GM18502 (cell line): Measurements from ENCODE around the gene BANF1.
A peak's percentile ranks its signal among the peaks of the same experiment; 100 is the strongest.

ENCODE experiments used
- ATAC-seq: cut with Tn5 transposase; IDR thresholded peaks from one replicate; pipeline ENCODE4 v1.9.1; 2021; ENCODE audit warnings: mild to moderate bottlenecking; ENCODE audit not compliant: unreplicated experiment, poor library complexity

The BANF1 gene

DNA sequence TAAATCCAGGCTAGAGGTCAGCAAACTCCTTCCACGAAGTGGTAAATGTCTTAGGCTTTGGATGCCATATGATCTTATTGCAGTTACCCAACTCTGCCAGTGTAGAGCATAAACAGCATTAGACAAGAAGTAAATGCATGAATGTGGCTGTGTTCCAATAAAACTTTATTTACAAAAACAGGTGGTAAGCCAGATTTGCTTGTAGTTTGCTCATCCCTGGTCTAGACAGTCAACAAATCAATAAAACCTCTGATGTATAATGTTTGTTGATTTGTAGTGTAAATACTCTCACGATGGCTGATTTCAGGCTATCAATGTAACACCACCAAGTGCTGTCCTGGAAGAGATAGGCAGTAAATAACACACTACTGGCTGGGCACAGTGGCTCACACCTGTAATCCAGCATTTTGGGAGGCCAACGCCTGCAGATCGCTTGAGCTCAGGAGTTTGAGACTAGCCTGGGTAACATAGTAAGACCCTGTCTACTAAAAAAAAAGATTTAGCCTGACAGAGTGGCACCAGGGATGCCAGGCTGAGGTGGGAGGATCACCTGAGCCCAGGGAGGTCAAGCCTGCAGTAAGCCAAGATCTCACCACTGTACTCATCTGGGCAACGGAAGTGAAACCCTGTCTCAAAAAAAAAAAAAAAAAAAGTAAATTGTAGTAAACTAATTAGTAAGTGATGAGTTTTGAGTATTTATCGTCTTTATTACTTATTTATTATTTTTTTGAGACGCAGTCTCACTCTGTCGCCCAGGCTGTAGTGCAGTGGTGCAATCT lies 30.8 kb downstream of the BANF1 start:
- no peak for ATAC-seq

DNA sequence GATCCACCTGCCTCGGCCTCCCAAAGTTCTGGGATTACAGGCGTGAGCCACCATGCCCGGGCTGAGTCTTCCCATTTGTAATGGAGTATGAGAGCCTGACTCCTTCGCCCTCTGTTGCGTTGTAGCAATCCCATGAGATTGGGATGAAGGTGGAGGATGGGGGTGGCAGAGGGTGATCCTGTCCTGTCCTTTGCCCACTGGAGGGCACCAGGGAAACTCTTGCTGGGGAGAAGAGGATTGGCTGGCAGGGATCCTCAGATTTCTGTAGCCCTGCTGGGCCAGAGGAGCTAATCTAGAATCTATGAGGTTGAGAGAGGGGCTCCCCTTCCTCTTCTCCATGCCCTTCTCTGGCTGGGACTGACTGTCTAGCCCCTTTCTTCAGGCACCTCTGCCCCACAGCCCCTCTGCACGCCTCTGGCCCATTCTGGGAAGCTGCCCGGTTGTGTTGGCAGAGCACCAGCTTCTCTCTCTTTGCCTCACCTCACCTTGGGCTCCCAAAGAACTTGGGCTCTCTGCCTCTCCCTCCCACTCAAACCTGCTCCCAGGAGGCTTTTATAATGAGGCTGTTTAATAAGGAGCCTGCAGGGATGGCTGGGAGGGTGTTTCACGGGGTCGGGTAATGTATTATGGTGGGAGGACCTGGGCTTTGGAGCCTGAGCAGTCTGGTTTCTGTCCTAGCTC lies 33.5 kb downstream of the BANF1 start:
- no peak for ATAC-seq

DNA sequence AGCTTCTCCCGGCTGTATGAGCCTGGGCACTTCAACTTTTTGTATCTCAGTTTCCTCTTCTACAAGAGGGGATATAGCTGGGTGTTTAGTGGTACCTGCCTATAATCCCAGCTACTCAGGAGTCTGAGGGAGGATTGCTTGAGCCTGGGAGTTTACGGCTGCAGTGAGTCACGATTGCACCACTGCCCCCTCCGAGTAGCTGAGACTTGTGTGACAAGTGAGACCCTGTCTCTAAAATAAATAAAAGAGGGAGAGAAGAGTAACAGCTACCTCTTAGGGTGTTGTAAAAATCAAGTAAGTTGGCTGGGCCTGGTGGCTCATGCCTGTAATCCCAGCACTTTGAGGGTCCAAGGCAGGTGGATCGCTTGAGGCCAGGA lies 34.0 kb downstream of the BANF1 start:
- no peak for ATAC-seq

DNA sequence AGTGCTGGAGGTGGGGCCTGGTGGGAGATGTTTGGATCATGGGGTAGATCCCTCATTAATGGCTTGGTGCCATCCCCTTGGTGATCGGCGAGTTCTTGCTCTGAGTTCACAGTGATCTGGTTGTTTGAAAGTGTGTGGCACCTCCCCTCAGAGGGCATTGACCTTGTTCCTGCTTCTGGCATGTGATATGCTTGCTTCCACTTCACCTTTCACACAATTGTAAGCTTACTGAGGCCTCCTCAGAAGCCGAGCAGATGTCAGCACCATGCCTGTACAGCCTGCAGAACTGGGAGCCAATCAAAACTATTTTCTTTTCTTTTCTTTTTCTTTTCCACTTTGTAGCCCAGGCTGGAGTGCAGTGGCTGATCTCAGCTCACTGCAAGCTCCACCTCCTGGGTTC lies 35.0 kb downstream of the BANF1 start:
- no peak for ATAC-seq

DNA sequence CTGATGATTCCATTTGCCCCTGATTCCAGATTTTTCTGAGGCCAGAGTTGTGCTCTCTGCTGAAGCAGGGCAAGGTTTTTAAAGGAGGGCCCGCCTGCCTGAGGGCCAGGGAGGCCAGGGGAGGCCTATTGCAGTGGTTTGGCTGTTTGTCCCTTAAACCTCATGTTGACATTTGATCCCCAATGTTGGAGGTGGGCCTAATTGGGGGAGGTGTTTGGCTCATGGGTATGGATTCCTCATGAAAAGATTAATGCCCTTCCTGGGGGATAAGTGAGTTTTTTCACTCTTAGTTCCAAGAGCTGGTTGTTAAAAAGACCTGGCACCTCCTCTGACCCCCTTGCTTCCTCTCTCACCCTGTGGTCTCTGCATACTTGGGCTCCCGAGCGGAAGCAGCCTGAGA lies 37.5 kb downstream of the BANF1 start:
- no peak for ATAC-seq

DNA sequence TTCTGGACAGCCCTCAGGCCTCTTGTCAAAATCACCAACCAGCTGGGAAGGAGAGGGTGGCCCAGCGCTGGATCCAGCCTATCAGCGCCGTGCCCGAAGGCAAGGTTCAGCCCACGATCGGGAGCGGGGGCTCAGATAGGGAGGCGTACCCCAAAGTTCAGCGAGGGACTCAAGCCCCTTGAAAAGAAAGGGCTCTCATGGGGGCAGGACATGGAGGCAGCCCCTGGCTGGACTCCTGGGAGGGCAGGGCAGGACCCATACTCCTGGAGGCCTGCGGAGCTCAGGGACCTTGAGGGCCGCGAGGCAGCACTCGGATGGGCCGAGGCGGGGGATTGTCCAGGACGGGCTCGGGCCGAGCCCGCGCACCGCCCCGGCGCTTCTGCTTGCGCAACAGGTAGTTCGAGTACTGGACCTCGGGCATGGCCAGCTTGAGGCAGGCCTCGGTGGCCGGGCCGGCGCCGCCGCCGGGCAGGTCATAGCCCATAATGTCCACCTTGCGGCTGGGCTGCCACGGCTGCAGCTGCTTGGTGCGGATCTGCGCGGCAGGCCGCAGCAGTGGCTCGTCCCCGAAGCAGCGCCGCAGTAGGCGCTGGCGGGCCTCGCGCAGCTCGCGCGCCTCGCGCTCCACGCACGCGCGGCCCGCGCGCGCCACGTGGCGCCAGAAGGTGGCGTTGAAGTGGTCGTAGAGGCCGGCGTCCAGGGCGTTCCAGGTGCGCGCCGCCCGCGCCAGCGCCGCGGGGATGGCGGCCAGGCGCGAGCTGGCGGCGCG lies 40.1 kb downstream of the BANF1 start:
- ATAC-seq, result no peak

DNA sequence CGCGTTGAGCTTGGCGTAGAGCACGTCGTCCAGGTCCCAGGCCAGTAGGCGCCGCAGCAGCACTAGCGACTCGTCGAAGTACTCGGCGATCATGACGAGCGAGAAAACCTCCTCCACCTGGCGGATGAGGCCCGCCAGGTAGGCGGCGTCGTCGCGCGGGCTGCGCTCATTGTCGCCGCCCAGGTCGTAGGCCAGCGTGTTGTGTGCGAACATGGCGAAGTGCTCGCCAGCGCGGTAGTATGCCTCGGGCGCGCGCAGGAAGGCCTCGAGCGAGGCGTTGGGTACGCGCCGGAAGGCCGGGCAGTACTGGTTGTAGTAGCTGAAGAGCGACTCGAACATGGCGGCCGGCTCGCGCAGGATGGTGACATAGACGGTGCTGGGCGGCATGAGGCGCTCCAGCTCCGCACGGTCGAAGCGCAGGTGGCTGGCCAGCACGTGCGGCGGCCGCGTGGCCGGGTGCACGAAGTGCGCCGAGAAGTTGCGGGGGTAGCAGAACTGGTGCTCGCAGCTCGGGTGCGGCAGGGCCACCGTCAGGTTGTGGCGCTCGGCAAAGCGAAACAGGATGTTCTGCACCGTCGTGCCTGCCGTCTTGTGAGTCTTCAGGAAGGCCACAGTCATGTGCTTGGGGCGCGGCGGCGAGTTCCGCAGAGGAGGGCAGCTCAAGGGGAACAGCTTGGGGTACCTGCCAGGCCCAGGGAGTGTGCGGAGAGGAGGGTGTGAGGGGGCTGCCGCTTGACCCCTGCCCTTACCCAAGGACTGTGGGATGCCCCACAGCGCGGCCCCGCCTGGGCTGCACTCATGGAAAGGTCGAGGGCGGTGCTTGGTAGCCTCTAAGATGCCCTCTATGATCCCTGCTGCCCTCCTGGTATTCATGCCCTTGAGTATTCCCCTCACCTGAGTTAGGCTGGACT lies 40.9 kb downstream of the BANF1 start:
- ATAC-seq, result no peak

DNA sequence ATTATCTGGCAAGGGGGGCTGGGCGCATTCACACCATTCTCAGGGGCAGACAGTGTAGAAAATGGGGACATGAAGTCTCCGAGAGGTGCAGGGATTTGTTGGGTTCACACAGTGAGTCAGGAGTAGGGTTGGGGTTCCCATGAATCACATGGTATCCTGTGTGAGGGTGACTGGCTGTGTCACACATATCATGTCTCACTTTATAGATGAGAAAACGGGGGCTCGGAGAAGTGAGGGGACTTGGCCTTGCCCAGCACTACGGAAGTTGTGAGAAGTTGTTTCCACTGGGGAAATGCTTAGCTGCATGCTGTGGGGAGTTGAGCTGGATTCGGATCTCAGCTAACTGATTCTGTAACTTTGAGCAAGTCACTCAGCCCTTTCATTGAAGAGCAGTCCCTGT lies 42.5 kb downstream of the BANF1 start:
- no peak for ATAC-seq

DNA sequence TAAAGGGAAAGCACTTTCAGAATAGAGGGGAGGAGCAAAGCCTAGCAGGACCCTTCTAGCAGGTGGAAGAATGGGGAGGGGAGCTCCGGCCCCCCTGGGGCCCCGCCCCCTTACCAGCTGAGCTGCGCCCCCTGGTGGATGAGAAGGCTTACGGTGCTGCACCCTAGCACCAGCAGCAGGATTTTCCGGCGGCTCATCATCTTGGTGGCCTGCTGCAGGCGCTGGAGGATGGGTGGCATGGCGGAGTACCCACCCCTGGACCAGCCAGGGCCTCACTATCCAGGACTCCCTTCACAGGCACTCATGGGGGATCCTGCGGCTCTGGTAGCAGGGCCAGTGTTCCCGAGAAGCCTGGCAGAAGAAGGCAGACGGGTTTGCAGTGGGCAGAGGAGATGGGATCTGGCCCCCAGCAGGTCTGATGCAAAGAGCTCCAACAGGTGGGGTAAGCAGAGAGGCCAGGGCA lies 42.9 kb downstream of the BANF1 start:
- ATAC-seq, result peak; percentile 72

DNA sequence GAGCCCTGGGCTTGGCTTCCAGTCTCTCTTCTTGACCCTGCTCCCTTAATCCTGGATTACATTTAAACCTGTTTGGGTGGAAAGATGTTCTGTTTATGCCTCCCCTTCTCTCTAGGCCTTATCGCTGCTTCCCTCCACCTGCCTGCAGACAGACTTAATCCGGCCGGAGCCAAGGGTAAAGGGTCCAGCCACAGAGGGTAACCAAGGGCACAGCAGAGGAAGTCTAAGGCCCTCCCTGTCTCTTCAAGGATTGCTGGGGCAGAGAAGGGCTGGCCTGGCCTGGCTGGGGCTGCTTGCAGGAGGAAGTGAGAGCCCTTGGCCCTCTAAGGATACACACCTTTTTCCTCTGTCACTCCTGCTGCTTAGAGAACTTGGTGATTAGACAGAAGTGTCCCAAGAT lies 44.6 kb downstream of the BANF1 start:
- ATAC-seq, result no peak

DNA sequence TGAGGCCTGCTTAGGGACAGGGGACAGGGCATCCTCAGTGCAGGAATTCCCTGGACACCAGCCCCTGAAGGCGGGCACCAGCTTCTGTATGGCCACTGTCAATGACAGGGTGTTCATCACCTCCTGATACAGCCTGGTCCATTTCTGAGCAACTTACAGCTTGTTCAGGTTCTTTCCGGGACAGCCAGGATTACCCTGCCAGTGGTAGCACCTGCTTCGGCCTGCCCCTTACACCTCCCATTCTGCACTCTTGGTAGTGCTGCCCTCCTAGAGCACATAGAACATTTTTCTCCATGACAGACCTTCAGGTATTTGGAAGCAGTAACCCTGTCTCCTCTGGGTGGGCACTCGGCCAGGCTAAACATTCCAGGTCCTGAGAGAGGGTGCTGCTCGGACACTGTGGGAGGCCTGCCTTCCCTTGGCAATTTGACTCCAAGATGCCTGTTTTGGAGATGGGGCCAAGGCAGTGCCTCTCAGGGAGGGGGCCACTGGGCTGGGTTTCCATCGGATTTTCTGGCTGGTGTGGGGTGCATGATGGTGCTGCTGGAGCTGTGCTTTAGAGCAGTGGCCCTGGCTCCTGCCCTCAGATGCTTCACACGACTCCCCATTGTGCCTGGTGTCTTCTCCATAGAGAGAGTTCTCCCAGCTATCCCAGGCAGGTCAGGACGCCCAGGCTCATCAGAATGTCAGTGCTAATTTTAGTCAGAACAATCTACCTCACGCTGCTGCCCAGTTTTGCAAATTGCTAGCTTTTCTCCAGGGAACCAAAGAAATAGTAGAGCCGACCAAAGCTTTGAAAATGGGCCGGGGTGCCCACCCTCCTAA lies 45.5 kb downstream of the BANF1 start:
- ATAC-seq, result no peak

DNA sequence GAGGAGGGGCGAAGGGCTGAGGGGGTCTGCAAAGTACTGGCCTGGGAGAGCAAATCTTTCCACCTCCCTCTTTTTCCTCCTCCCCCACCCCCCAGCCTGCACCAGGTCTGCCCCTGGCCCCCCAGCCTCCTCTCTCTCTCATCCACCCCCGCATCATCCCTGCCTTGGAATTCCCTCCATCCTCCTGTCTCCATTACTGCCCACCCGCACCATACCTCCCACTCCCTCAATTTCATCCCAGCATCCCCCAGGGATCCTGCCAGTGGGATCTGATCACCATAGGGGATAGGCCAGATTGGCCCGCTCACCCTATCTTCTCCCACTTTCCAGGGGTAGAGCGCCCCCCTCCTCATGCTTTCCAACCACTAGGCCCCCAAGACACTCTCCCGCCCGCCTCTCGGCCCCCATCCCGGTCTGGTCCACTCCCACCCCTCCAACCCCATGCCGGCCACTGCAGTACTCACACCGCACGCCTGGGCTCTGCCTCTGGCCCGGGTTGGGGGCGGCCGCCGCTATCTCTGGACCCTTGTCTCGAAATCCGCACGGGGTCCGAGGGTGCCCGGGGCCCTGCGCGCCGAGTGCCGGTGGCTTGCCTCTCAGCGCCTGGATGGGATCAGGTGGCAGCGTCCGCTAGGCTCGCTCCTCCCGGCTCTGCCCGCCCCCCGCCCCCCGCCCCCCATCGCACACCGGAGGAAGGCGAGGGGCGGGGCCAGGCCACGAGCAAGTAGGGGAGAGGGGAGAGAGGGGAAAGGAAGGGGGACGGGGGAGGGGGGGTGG lies 46.4 kb downstream of the BANF1 start, which contains the start of gene GAL3ST3:
GAL3ST3 (minus strand) TSS at position 615 of the 777 bp plus-strand sequence. CDS start 3,746 bp downstream, outside the sequence.
- no peak for ATAC-seq

DNA sequence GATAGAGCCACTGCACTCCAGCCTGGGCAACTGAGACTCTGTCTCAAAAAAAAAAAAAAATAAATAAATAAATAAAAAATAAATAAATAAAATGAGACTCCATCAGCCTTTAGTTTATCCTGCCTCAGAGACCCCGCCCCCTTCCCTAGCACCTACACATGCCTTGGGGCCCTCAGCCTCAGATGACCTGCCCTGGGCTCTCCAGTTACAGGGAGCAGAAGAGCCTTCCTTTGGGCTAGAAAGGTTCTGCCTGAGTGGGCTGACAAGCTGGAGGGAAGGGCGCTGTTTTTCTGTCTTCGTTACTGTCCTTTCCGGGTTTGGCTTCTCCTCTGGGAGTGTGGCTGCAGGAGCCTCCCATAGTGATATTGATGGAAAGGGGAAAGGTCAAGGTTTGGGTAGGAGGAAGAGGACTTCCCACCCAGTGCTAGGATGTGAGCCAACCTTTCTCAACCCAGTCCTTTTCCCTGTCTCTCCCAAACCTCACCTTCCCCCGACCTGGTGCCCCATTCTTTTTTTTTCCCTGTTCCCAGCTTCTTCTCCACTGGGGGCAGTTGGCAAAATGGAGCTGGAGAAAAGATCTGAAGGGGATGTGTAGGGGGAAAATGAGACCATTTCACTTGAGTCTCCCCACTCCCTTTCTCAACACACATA lies 48.4 kb downstream of the BANF1 start:
- no peak for ATAC-seq

DNA sequence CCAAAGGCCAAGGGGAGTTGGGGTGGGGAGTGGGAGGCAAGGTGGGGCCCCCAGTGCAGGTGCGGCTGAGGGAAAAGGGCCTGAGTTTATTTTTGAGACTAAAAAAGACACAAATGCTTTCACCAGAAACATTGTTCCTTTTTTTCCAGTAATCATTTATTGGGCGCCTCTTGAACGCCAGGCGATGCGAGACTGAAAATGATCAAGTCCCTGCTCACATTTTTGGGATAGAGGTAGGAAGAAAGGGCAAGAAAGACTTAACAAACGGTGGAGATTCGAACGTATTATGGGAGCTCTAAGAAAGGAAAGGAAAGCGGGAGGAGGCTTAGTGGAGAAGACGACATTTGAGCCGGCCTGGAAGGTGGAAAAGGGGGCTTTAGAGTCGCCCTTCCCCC lies 49.1 kb downstream of the BANF1 start:
- ATAC-seq, result no peak

DNA sequence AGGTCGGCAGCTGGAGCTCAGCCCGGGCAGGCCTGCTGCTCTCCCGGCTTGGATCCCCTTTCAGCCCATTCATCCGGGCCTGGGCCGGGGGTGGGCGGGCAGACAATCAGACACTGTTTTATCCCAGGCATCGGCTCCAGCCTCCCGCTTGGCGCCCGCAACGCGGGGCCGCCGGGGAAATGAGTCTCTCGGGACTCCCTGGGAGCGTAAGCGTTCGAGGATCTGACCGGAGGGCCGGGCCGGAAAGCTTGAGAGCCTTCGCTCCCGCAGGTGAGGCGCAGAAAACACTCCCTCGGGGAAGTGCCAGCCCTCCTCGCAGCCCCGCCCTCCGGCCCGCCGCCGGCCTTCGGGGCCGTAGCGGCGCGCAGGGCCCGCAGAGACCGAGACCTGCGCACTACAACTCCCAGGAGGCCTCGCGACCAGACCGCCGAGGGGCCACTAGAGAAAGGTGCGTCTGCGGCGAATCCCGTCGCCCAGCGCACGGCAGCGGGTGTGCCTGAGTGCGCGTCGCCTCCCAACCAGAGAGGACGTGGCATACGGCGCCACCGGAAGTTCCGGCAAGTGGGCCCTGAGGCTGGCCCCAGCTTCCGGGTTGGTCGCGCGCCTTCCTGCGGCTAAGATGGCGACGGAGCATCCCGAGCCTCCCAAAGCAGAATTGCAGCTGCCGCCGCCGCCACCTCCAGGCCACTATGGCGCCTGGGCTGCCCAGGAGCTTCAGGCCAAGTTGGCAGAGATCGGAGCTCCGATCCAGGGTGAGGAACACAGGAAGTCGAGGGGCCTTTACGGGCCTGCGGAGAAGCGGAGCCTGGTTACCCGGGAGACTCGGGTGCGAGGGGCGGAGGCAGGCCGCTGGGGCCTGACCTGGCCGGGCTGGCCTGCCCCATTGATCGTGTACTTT lies 49.7 kb downstream of the BANF1 start, which contains the start of gene SF3B2:
SF3B2 (plus strand) TSS at position 599 of the 898 bp plus-strand sequence; CDS start at position 620, 21 bp downstream.
- ATAC-seq, result peak; percentile 91

DNA sequence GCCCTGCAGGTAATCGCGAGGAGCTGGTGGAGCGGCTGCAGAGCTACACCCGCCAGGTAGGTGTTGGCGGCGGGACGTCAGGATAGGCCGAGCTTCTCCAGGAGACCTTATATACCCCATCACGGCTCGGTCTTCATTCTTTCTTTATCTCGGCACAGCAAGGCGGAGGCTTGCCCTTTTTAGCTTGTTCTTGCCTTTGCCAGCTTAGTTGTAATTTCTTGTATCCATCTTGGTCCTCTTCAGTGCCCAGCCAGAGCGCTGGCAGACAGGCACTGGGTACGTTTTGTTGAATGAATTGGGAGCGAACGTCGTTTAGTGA lies 50.3 kb downstream of the BANF1 start:
- no peak for ATAC-seq
